Mucosa of descending colon (tissue), 3 donors: Measurements from ENCODE around the gene KLRC3. TPM values are rescaled to one million over a fixed set of nuclear protein-coding genes. Genes with fewer than 3 reads are reported as not detected.
"Not testable (repeated sequence)": the region's sequence is repeated elsewhere in the genome, so short reads cannot be mapped to it uniquely, and the experiment has no call there.

Experiments used
- ATAC-seq: fragments of 200-7000 bp; cut with Tn5 transposase; one replicate; pipeline ENCODE4 v1.9.1; 2020; ENCODE audit warnings: mild to moderate bottlenecking, moderate library complexity
- DNase-seq, 3 donors: peaks; one replicate each; pipeline ENCODE4 v3.0.0-alpha.2; 2020
- H3K36me3 ChIP-seq: fragments of 200-600 bp; one replicate; pipeline ENCODE4 v1.8.0; 2021; ENCODE audit warnings: low read depth, mild to moderate bottlenecking
- H3K4me1 ChIP-seq: fragments of 200-600 bp; one replicate; pipeline ENCODE4 v1.8.0; 2021; ENCODE audit warnings: low read depth, mild to moderate bottlenecking
- H3K4me3 ChIP-seq: fragments of 200-600 bp; one replicate; pipeline ENCODE4 v1.8.0; 2021; ENCODE audit warnings: mild to moderate bottlenecking
- H3K9me3 ChIP-seq: fragments of 200-600 bp; one replicate; pipeline ENCODE4 v1.8.0; 2021; ENCODE audit warnings: mild to moderate bottlenecking
- CTCF ChIP-seq: fragments of 200-600 bp; IDR thresholded peaks from one replicate; pipeline ENCODE4 v1.8.0; 2022; ENCODE audit warnings: antibody characterized with exemption, mild to moderate bottlenecking
- intact Hi-C, 2 donors: fragments of 100-400 bp; cut with DNase I in 1 of 2; cut with micrococcal nuclease in 1 of 2; formaldehyde crosslinking; loops; one replicate each; pipeline versions ENCODE4 v1.11.0 to v1.11.1; 2022; cut with DNase I, micrococcal nuclease
- total RNA-seq, 3 donors: library from RNA; stranded (reverse); fragmentation: NEBNext Ultra II Directional in 2 of 3; extraction: Animal tissue kit (Norgen Biotek cat#: 25700) in 2 of 3; gene quantifications; one replicate each; pipeline versions ENCODE4 v1.2.1 to v1.2.4, GENCODE V29; 2021 to 2023
- donor health status: DM: no; HTN: no; CAD: no; lungs with moderate emphysema.
- donor health status: DM: no; HTN: no; CAD: no.
- donor health status: DM: no; HTN: yes; CAD: no.

Gene KLRC3
- total RNA-seq, 3 donors from 2014 or later: 0.54 to 0.81 (median 0.58) TPM

- DNase-seq, intact Hi-C loops, H3K36me3 ChIP-seq, H3K4me1 ChIP-seq, H3K4me3 ChIP-seq, H3K9me3 ChIP-seq: not testable (repeated sequence)
- ATAC-seq: peak; percentile 23
Observed at GRCh38 chr12:10422159-10422558, 1.8 kb upstream of the KLRC3 start.

GRCh38 chr12:10409392-10409791, 11.0 kb downstream of the KLRC3 start, which contains the start of gene KLRC4:
Gene KLRC4 (minus strand): TSS chr12:10409757. CDS start chr12:10409575, 182 bp downstream.
- Histone ChIP-seq H3K9me3 (no peaks in the 10 kb centered on the region), H3K4me3 (no peak within 1 kb of the TSS), H3K4me1 (no peaks in the 10 kb centered on the region), H3K36me3 (no peaks in the 10 kb centered on the region)
- no peak for TF ChIP-seq CTCF
- ATAC-seq: peak; percentile 69
- no peak for DNase-seq
- intact Hi-C loops: no loop called here

- no peak for DNase-seq
- H3K36me3 ChIP-seq: no peaks in the 10 kb centered on the region
- no peaks in the 10 kb centered on the region for H3K4me1 ChIP-seq
- intact Hi-C loops: no loop called here
- ATAC-seq: no peak
- no peaks in the 10 kb centered on the region for H3K9me3 ChIP-seq
- no peak for TF ChIP-seq CTCF
- H3K4me3 ChIP-seq: no peak overlapping the region
Observed at GRCh38 chr12:10408842-10409241, 11.6 kb downstream of the KLRC3 start.

- peak; percentile 35 for ATAC-seq
- intact Hi-C loops: no loop called here
- TF ChIP-seq CTCF: no peak
- Histone ChIP-seq H3K4me3 (no peak overlapping the region), H3K4me1 (no peaks in the 10 kb centered on the region), H3K36me3 (no peaks in the 10 kb centered on the region), H3K9me3 (no peaks in the 10 kb centered on the region)
- peak in 1 of 3 donors; percentile 53 for DNase-seq
Observed at GRCh38 chr12:10406725-10407124, 13.7 kb downstream of the KLRC3 start.

GRCh38 chr12:10405294-10405693, 15.1 kb downstream of the KLRC3 start:
- Histone ChIP-seq H3K36me3 (no peaks in the 10 kb centered on the region), H3K4me1 (no peaks in the 10 kb centered on the region), H3K9me3 (no peaks in the 10 kb centered on the region), H3K4me3 (no peak overlapping the region)
- intact Hi-C loops: no loop called here
- TF ChIP-seq CTCF: no peak
- ATAC-seq (no peak), DNase-seq (no peak)

- no peaks in the 10 kb centered on the region for H3K4me1 ChIP-seq
- intact Hi-C loops: no loop called here
- ATAC-seq (no peak), DNase-seq (no peak)
- H3K36me3 ChIP-seq: no peaks in the 10 kb centered on the region
- H3K9me3 ChIP-seq: no peaks in the 10 kb centered on the region
- H3K4me3 ChIP-seq: no peak overlapping the region
- TF ChIP-seq CTCF: no peak
Observed at GRCh38 chr12:10404798-10405197, 15.6 kb downstream of the KLRC3 start.
